Stimulated activated naive CD8-positive, alpha-beta T cell treated with anti-CD3 and anti-CD28 coated beads, Interleukin-15, Interleukin-2, amounts not matched to agents 100 ng/mL and 50 ng/mL, for 24 hours (primary cell): ENCODE data around the gene TRIM33.

Experiments used
- H3K27ac Mint-ChIP-seq: one replicate; pipeline ENCODE4 v1.8.0; 2021; ENCODE audit warnings: mild to moderate bottlenecking, mixed read lengths
- H3K27me3 Mint-ChIP-seq: one replicate; pipeline ENCODE4 v1.8.0; 2021; ENCODE audit warnings: mixed read lengths
- H3K36me3 Mint-ChIP-seq: one replicate; pipeline ENCODE4 v1.8.0; 2021; ENCODE audit warnings: low read depth, mixed read lengths
- H3K4me1 Mint-ChIP-seq: one replicate; pipeline ENCODE4 v1.8.0; 2021; ENCODE audit warnings: low read depth, mixed read lengths
- H3K4me3 Mint-ChIP-seq: one replicate; pipeline ENCODE4 v1.8.0; 2021; ENCODE audit warnings: mild to moderate bottlenecking, mixed read lengths
- H3K9me3 Mint-ChIP-seq: one replicate; pipeline ENCODE4 v1.8.0; 2021; ENCODE audit warnings: mixed read lengths

Gene TRIM33

GRCh38 chr1:114530224-114530623 is 19.2 kb upstream of the TRIM33 start:
- H3K36me3 Mint-ChIP-seq = no peaks in the 10 kb centered on the region
- H3K27ac Mint-ChIP-seq = no peak overlapping the region
- H3K9me3 Mint-ChIP-seq = no peaks in the 10 kb centered on the region
- H3K4me3 Mint-ChIP-seq = no peak overlapping the region
- no peaks in the 10 kb centered on the region for H3K4me1 Mint-ChIP-seq
- H3K27me3 Mint-ChIP-seq = no peaks in the 10 kb centered on the region

GRCh38 chr1:114524944-114525343 is 13.9 kb upstream of the TRIM33 start:
- Mint-ChIP-seq H3K27me3 (peaks cover 12% of the 10 kb centered on the region), H3K9me3 (no peaks in the 10 kb centered on the region), H3K27ac (no peak overlapping the region), H3K4me1 (no peaks in the 10 kb centered on the region), H3K4me3 (no peak overlapping the region), H3K36me3 (no peaks in the 10 kb centered on the region)

- H3K9me3 Mint-ChIP-seq = no peaks in the 10 kb centered on the region
- H3K4me3 Mint-ChIP-seq = no peak overlapping the region
- H3K27me3 Mint-ChIP-seq = peaks cover 16% of the 10 kb centered on the region
- no peaks in the 10 kb centered on the region for H3K36me3 Mint-ChIP-seq
- no peaks in the 10 kb centered on the region for H3K4me1 Mint-ChIP-seq
- H3K27ac Mint-ChIP-seq = no peak overlapping the region
Observed at GRCh38 chr1:114522264-114522575, 11.2 kb upstream of the TRIM33 start.

- H3K4me1 Mint-ChIP-seq = no peaks in the 10 kb centered on the region
- no peaks in the 10 kb centered on the region for H3K36me3 Mint-ChIP-seq
- H3K27ac Mint-ChIP-seq = no peak overlapping the region
- no peaks in the 10 kb centered on the region for H3K9me3 Mint-ChIP-seq
- H3K4me3 Mint-ChIP-seq = no peak overlapping the region
- peaks cover 16% of the 10 kb centered on the region for H3K27me3 Mint-ChIP-seq
Observed at GRCh38 chr1:114521396-114522263, 10.6 kb upstream of the TRIM33 start.

GRCh38 chr1:114517348-114517747 is 6.3 kb upstream of the TRIM33 start:
- Mint-ChIP-seq H3K4me1 (peaks cover 7% of the 10 kb centered on the region), H3K4me3 (no peak overlapping the region), H3K27me3 (peaks cover 14% of the 10 kb centered on the region), H3K9me3 (no peaks in the 10 kb centered on the region), H3K36me3 (no peaks in the 10 kb centered on the region), H3K27ac (no peak overlapping the region)

GRCh38 chr1:114512595-114513280 is 1.7 kb upstream of the TRIM33 start:
- peak overlapping the region; percentile 0 for H3K27ac Mint-ChIP-seq
- peaks cover 32% of the 10 kb centered on the region for H3K4me1 Mint-ChIP-seq
- peaks cover 11% of the 10 kb centered on the region for H3K36me3 Mint-ChIP-seq
- H3K9me3 Mint-ChIP-seq = no peaks in the 10 kb centered on the region
- peak overlapping the region; percentile 92 for H3K4me3 Mint-ChIP-seq
- H3K27me3 Mint-ChIP-seq = no peaks in the 10 kb centered on the region

GRCh38 chr1:114510274-114511031 is 550 bp downstream of the TRIM33 start:
- H3K36me3 Mint-ChIP-seq = peaks cover 24% of the 10 kb centered on the region
- H3K9me3 Mint-ChIP-seq = no peaks in the 10 kb centered on the region
- H3K27ac Mint-ChIP-seq = peak overlapping the region; percentile 57
- H3K27me3 Mint-ChIP-seq = no peaks in the 10 kb centered on the region
- H3K4me3 Mint-ChIP-seq = peak overlapping the region; percentile 92
- H3K4me1 Mint-ChIP-seq = peaks cover 50% of the 10 kb centered on the region

GRCh38 chr1:114509596-114510273 is 1.3 kb downstream of the TRIM33 start:
- no peaks in the 10 kb centered on the region for H3K9me3 Mint-ChIP-seq
- H3K36me3 Mint-ChIP-seq = peaks cover 31% of the 10 kb centered on the region
- no peaks in the 10 kb centered on the region for H3K27me3 Mint-ChIP-seq
- H3K27ac Mint-ChIP-seq = peak overlapping the region; percentile 57
- H3K4me3 Mint-ChIP-seq = peak overlapping the region; percentile 91
- H3K4me1 Mint-ChIP-seq = peaks cover 56% of the 10 kb centered on the region

GRCh38 chr1:114508386-114508898 is 2.6 kb downstream of the TRIM33 start:
- no peaks in the 10 kb centered on the region for H3K27me3 Mint-ChIP-seq
- H3K4me3 Mint-ChIP-seq = peak overlapping the region; percentile 91
- H3K9me3 Mint-ChIP-seq = no peaks in the 10 kb centered on the region
- peaks cover 69% of the 10 kb centered on the region for H3K4me1 Mint-ChIP-seq
- peak overlapping the region; percentile 41 for H3K27ac Mint-ChIP-seq
- H3K36me3 Mint-ChIP-seq = peaks cover 41% of the 10 kb centered on the region

GRCh38 chr1:114507513-114507912 is 3.5 kb downstream of the TRIM33 start:
- Mint-ChIP-seq H3K4me1 (peaks cover 70% of the 10 kb centered on the region), H3K27ac (no peak overlapping the region), H3K27me3 (no peaks in the 10 kb centered on the region)

GRCh38 chr1:114505148-114505561 is 5.8 kb downstream of the TRIM33 start:
- Mint-ChIP-seq H3K9me3 (no peaks in the 10 kb centered on the region), H3K4me3 (no peak overlapping the region), H3K4me1 (peaks cover 82% of the 10 kb centered on the region), H3K27ac (no peak overlapping the region), H3K27me3 (no peaks in the 10 kb centered on the region), H3K36me3 (peaks cover 55% of the 10 kb centered on the region)

More at GRCh38 chr1:114507513-114507912, 3.5 kb downstream of the TRIM33 start:
- H3K9me3 Mint-ChIP-seq = no peaks in the 10 kb centered on the region
- H3K4me3 Mint-ChIP-seq = no peak overlapping the region
- peaks cover 46% of the 10 kb centered on the region for H3K36me3 Mint-ChIP-seq

- Mint-ChIP-seq H3K27ac (peak overlapping the region; percentile 48), H3K4me3 (no peak overlapping the region), H3K9me3 (no peaks in the 10 kb centered on the region), H3K4me1 (peaks cover 78% of the 10 kb centered on the region), H3K27me3 (no peaks in the 10 kb centered on the region), H3K36me3 (peaks cover 50% of the 10 kb centered on the region)
Observed at GRCh38 chr1:114503916-114504422, 7.0 kb downstream of the TRIM33 start.

- peaks cover 51% of the 10 kb centered on the region for H3K36me3 Mint-ChIP-seq
- H3K4me1 Mint-ChIP-seq = peaks cover 73% of the 10 kb centered on the region
- H3K4me3 Mint-ChIP-seq = no peak overlapping the region
- no peaks in the 10 kb centered on the region for H3K9me3 Mint-ChIP-seq
- H3K27me3 Mint-ChIP-seq = no peaks in the 10 kb centered on the region
- H3K27ac Mint-ChIP-seq = no peak overlapping the region
Observed at GRCh38 chr1:114502080-114502479, 8.9 kb downstream of the TRIM33 start.

- no peak overlapping the region for H3K27ac Mint-ChIP-seq
- H3K4me1 Mint-ChIP-seq = peaks cover 65% of the 10 kb centered on the region
- H3K27me3 Mint-ChIP-seq = no peaks in the 10 kb centered on the region
- no peaks in the 10 kb centered on the region for H3K9me3 Mint-ChIP-seq
- H3K36me3 Mint-ChIP-seq = peaks cover 35% of the 10 kb centered on the region
- H3K4me3 Mint-ChIP-seq = no peak overlapping the region
Observed at GRCh38 chr1:114499478-114499877, 11.5 kb downstream of the TRIM33 start.
